Left lobe of liver (tissue), 2 donors: ENCODE results near the gene HOXA6. TPM values are rescaled to one million over a fixed set of nuclear protein-coding genes. Genes with fewer than 3 reads are reported as not detected.

Source experiments
- ATAC-seq: fragments of 200-7000 bp; cut with Tn5 transposase; one replicate; pipeline ENCODE4 v1.9.1; 2020; ENCODE audit warnings: mild to moderate bottlenecking, moderate library complexity
- DNase-seq: peaks from one replicate; pipeline ENCODE4 v3.0.0-alpha.2; 2020; ENCODE audit warnings: low spot score
- total RNA-seq: library from RNA; stranded (reverse); gene quantifications from one replicate; pipeline ENCODE4 v1.2.1, GENCODE V29; 2021
- donor health status: DM: no; HTN: no; CAD: no; lungs with moderate emphysema.
- donor health status: DM: no; HTN: yes; CAD: no.

The HOXA6 gene
- total RNA-seq, 1 donor from 2014 or later, result not detected

- DNase-seq (no peak), ATAC-seq (no peak)
These were observed 15.9 kb upstream of the HOXA6 start for GRCh38 chr7:27163288-27164044.

GRCh38 chr7:27162561-27163287 lies 15.2 kb upstream of the HOXA6 start:
- ATAC-seq, result no peak
- no peak for DNase-seq

DNA sequence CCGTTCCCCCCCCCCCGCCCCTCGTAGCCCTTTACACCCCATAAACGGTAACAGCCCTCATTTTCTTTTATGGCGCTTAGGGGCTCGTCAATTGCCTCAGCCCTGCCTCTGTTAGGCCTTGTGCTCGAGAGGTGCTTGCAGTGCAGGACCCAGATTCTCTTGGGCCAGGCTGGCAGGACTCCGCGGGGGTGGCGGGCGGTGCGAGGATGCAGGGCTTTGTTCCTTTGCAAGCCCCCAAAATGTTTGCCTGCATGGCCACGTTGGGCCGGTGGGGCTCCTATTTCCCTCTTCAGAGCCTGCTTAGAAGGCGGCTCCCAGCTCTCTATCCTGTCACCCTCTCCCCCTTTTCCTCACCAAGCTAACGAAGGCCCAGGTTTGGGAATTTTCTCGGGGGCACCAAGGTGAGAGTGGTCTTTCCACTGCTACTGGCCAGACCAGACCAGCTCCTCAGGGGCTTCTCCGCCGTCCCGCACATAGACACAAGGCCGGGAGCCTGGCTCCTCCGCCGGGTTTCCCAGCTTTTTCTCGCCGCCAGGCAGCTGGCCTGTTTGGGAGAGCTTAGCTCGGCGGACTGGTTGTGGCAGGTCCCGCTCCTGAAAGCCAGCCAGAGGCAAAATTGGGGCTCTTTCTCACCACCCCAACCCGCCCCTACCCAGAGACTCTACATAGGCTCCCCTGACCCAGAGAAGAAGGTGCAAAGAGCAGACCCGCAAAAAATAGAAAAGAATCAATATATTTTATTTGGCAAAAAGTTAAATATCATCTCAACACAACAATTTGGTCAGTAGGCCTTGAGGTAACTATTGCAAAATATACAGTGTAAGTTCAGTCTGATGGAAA lies 14.4 kb upstream of the HOXA6 start:
- DNase-seq (no peak), ATAC-seq (no peak)

DNA sequence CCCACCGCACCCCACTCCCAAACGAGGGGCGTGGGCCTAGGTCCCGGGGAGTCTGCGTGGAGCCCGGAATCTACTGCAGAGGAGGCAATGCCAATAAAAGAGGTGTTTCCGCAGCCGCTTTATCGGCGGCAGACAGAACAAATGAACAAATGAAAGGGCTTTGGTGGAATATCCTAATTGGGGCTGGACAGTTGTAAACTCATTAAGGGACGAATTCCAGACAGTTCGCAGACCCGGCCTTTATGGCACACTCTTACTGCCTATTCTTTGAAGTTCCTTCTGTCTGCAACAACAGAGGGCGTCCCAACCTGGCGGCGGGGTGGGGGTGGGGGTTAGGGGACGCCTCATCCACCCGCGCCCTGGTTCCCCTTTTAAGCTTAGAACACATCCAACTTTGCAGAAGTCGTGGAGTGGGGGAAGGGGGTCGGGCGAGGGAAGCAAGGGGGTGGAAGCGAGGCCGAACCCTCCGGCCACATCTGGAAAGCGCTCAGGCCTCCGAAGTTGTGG lies 13.7 kb upstream of the HOXA6 start:
- peak; percentile 10 for ATAC-seq
- DNase-seq, result no peak

GRCh38 chr7:27160546-27161213 lies 13.1 kb upstream of the HOXA6 start:
- peak; percentile 95 for ATAC-seq
- peak; percentile 80 for DNase-seq

DNA sequence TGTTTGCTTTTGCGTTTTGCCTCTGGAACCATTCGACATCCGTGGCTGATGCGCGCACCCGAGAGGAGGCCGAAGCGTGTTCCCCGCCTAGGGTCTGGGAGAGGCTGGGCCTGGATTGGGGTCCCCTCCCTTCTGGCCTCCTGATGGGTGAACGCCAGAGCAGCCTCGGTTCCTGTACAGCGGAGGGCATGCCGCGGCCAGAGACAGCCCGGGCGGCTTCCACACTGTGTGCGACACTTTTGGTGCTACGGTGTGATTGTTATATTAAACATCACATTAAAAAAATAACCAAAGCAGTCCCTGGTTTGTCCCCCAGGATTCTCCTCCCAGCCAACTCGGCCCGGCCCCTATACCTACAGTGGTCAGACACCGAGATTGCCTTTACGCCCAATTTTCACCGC lies 12.6 kb upstream of the HOXA6 start:
- DNase-seq (no peak), ATAC-seq (peak; percentile 9)

DNA sequence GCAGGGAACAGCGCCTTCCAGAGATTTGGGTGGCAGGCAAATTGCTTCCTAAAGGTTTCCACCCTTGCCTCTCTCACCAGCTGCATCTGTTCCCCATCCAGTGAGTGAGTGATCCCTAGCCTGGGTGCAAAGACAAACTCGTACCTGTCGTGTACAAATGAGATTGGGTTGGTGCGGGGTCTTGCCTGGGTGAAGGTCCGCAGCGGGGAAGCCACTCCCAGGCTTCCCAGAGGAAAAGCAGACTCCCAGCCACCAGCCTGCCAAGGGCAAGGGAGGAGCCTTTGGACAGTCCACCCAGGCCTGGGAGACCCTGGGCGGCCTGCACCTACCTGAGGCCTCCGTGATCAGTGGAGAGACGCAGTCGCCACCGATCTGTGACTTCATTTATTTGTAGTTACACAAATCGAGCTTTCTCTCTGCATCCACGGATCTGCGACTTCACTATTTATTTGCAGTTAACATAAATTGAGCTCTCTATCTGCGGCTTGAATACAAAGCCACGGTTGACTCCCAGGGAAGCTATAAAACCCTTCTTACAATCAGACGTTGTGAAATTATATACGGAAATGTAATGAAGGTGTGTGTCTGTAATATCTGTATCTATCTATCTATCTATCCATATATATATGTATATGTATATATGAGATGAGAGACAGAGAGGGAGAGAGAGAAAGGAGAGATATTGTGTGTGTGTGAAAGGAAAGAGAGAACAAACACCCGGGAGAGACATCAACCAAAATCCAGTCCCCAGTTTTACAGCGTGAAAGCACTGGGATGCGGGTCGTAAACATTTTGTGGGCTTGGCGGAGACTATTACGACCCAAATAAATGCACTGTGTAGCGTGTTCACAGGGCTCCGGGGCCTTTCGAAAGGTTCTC lies 11.9 kb upstream of the HOXA6 start:
- ATAC-seq (no peak), DNase-seq (no peak)

DNA sequence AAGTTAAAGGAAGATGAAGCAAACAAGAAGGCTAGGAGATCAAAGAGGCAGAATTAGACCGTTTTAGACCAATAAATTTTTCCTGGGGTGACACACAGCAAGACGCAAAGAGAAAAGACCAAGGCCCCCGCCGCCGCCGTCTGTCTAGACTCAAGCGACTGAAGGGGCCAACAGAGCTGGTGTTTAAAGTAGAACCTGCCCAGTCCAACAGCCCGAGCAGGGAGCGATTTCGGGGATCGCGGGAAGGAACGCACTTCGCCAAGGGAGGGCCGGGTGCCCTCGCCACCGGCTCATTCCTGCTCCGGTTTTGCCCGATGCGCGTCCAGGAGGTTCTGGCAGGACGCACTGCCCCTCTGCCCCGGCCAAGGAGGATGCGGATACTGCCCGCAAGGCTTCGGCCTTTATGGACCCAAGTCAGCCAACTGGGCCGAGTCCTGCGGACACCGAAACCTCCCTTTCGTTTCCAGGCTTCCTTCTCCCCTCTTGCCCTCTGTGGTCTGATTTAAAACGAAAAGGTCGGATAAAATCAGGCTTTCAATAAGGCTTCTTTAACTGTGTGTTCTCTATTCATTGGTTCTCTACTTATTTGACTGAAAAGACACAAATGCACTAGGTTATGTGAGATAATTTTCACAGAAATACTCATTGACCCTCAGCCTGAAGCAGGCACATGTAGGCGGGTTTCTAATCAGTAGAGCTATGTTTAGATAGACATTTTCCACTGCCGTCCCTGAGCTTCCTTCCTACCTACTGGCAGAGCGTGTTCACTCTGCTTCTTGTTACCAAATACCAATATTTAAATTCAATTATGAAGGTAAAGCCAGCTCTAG lies 11.1 kb upstream of the HOXA6 start:
- DNase-seq, result no peak
- ATAC-seq, result no peak

DNA sequence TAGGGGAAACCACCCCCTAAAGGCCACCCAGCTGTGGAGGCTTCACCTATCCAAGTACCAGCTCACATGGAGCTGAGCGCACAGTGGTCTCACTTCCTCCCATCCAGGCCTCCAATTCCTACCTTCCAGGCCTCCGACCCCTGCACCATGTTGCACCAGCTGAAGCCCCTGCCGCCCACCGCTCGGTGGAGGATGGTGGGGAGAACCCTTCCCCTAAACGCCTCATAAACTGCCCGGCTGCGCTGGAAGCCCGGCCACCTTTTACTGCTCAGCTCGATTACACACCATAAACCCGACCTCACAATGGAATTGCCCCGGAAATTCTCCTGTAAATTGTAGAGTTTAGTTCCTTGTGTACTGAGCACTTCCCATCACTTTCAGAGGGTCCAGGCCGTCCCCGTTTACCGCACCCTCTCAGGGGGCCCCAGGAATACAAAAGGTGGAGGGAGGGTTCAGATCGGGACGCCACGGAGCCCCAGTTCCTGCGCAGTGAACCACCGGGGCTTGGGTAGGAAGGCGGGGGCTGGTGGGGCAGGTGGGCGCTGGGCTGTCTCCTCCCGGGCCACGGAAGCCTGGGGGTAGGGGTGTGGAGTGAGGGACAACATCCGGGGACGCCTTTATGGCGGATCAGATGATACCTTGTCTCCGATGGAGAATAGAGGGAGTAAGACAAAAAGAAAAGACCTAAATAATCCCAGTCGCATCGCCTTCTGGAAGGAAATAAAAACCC lies 10.3 kb upstream of the HOXA6 start:
- no peak for DNase-seq
- no peak for ATAC-seq

DNA sequence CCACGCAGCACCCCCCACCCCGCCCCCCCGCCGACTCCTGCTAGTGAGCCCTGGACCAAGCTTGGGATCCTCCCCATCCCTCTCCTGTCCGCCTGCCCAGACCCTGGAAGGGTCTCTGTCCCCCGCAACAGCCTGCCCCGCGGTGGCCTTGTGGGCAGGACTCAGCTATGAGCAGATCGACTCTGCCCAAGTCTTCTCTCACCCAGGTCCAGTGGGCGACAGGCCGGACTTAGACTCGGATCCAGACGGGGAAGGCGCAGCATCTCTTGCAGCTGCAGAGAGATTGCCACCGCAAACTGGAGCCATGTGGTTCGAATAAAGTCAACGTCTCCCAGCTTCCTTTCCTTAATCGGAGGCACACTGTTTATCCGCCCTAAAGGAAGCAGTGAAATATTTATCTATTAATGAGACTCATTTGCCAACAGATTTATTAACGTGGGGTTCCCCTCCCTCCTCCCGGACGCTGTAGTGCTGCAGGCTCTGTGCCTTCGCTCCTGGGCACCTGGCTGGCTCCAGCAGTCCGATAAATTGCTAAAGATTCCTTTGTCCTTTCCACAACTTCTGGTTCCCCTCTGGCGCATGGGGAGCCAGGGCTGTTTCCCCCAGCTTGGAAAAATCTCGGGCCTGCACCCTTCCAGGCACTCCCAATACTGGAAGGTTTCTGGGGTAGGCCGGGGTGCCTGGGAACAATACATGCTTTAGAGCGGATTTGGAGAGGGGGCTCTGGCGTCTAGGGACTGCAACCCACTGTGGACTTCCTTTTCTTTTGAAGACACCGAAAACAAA lies 9.5 kb upstream of the HOXA6 start:
- DNase-seq, result no peak
- no peak for ATAC-seq

- no peak for ATAC-seq
- no peak for DNase-seq
These were observed 8.9 kb upstream of the HOXA6 start, which contains the start of gene HOXA7 for GRCh38 chr7:27156508-27156898. Gene HOXA7 (minus strand): TSS chr7:27156675. CDS start chr7:27156545, 130 bp downstream.

GRCh38 chr7:27155816-27156507 lies 8.4 kb upstream of the HOXA6 start:
- ATAC-seq (no peak), DNase-seq (no peak)

- ATAC-seq (no peak), DNase-seq (no peak)
These were observed 7.6 kb upstream of the HOXA6 start for GRCh38 chr7:27154901-27155815.

DNA sequence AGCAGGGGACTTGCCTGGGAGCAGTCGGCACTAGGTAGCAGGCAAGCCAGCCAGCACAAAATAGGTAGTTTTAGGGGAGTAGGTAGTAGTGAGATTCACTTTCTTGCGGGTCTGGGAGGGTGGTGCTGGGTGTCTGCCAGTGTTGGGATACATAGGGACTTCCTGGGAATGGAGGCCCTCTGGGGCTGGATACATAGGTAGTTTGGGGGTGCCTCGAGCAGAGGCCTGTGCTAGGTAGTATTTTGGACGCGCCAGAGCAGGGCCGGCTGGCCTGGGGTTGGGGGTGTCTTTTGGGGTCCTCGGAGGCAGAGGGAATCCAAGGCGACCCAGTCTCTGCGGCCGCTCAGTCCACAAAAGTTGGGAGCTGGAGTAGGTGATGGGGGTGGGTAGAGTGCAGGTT lies 6.8 kb upstream of the HOXA6 start:
- DNase-seq, result no peak
- ATAC-seq, result no peak

DNA sequence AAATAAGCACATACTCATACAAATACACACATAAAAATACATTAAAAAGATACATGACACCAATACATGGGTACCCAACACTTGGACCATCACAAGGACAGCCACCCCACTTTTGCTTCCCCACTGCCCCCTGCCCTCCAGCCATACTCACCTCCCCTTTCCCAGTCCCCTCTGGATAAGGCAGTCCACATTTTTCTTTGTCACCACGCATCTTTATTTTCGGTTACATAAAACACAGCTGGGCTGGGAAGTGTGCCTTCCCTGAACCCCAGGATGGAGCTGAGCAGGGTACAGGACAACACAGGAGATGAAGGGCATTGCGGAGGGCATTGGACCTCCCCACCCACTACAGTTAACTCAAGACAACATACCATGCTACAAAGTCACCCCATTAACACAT lies 6.0 kb upstream of the HOXA6 start:
- ATAC-seq (no peak), DNase-seq (no peak)
